GM04503 (cell line): ENCODE results near the gene HP.
"Not testable (repeated sequence)": the region's sequence is repeated elsewhere in the genome, so short reads cannot be mapped to it uniquely, and the experiment has no call there.

Experiments used
- DNase-seq: peaks from one replicate; pipeline ENCODE4 v3.0.0-alpha.2; 2012; ENCODE audit warnings: low read depth

HP gene

DNA sequence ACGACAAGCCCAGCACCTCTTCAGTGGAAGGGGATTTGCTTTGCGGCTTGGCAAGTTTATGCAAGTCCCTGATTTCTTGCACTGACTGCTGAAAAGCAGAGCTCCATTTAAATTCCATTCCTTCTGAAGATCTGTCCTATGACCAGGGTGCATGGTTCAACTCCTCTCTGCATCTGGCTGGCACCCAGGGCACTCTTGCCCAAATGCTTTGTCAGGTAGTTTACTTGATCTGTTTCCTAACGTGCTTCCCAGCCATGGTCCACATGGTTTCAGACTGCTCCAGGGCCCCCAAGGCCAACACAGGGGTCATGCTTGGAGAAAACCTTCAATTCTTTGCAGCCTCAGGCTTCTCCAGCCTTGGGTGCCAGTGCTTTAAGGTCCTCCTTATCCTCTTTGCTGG, 11.2 kb upstream of the HP start:
- DNase-seq = no peak

- DNase-seq = no peak
Measured at GRCh38 chr16:72043539-72043938, 10.8 kb upstream of the HP start.

GRCh38 chr16:72044296-72044695, 10.0 kb upstream of the HP start:
- DNase-seq = no peak

GRCh38 chr16:72044825-72045359, 9.4 kb upstream of the HP start:
- no peak for DNase-seq

DNA sequence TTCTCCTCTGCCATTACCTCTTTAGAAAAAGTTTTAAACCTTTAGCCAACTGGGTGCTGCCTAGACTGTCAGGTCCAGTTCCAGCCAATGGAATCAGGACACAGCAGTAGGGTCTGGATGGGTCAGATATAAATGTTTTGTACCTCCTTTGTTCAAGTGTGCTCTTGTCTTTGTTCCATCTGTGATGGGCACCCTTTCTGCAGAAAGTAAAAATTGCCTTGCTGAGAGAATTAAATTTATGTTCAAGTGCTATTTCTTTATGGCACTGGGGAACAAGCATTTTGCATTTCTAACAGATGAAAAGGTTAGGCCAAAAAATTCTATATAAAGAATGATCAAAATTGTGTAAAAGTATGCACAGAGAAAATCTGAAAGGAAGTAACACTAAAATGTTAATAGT, 5.2 kb upstream of the HP start:
- no peak for DNase-seq

GRCh38 chr16:72050769-72051464, 3.4 kb upstream of the HP start:
- peak; percentile 19 for DNase-seq

- no peak for DNase-seq
Measured at GRCh38 chr16:72051818-72052217, 2.5 kb upstream of the HP start.

DNA sequence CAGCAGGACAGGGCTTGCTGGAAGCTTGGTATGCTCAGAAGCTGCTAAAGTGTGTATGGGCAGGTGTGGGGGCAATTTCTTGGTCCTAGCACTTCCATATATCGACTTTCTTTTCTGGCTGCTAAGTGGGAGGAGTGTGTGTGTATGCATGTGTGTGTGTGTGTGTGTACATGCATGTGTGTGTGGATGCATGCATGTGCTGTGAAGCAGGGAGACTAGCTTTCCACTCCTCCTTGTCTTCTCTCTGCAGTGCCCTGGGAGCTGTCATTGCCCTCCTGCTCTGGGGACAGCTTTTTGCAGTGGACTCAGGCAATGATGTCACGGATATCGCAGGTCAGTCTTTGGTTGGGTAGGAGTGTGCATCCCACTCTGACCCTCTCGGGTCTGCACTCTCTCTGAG, 1.6 kb downstream of the HP start:
- no peak for DNase-seq

- not testable (repeated sequence) for DNase-seq
Measured at GRCh38 chr16:72057313-72057712, 3.0 kb downstream of the HP start.

DNA sequence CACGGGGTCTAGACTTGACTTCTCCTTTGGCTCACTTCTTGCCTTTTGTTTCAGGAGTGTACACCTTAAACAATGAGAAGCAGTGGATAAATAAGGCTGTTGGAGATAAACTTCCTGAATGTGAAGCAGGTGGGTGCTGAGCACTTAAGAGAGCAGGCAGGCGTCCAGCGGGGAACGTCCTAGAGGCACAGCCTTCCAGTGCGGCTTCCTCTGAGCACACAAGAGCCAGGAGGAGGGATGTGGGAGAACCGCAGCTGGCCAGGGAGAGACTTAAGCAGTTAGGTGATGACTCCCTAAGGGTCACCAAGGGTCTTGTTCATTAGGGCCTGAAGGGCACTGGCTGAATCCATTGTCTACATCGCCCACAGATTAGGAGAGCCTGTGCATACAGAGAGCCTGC, 4.8 kb downstream of the HP start:
- not testable (repeated sequence) for DNase-seq

GRCh38 chr16:72060405-72060804, 6.1 kb downstream of the HP start:
- no peak for DNase-seq

DNA sequence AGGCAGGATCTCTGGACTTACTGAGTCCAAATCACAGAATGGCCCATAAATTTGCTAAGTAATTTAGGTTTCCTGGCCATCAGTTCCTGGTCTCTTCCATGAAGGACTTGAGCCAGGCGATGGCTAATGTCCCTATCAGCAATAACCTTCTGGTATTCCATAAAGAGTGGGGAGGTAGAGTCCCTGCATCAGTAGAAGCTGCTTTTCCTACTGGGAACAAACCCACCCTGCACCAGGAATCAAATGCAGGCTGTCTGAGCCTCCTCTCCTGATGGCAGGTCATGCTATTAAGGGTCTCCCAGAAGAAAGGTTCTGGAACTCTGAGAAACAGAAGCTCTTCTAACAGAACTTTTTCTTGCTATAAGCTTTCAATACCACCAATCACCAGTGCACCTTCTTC, 7.3 kb downstream of the HP start:
- no peak for DNase-seq

DNA sequence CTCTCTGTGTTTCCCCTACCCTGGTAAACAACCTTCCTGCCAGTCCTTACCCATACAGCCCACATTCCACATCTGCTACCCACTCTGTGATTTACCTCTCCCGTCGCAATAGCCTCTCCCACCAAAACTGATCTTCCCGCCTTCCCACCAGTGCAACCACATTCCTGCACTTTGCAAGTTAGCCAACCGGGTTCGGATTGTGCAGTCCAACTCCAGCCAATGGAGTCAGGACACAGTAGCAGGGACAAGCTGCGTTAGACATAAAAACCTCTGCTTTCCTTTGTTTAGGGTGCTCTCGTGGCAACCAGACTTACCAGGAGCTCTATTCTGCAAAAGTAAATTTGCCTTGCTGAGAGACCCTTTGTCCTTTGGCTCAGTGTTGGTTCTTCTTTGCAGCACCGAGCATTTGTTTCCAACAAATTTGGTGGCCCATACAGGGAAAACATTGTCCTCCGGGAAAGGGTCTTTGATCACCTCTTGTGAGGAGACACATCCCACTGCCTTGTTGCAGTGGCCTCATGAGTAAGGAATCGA, 10.1 kb downstream of the HP start:
- no peak for DNase-seq

DNA sequence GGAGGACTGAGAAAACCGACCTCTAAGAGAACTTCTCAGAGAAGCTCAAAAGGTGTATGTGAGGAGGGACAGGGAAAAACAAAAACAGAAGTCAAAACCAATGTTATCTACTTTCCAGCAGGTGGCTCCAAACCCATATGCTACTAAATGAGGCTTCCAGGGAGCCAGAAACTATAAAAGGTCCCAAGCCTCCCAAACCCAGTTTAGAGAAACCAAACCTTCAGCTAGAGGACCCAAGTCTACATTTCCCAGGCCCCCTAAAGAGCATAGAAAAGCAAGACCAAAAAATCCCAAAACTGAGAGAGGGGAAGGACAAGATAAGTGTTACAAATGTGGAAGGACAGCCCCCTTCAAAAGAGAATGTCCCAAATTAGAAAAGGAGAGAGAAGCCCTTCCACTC, 12.4 kb downstream of the HP start:
- peak; percentile 1 for DNase-seq

DNA sequence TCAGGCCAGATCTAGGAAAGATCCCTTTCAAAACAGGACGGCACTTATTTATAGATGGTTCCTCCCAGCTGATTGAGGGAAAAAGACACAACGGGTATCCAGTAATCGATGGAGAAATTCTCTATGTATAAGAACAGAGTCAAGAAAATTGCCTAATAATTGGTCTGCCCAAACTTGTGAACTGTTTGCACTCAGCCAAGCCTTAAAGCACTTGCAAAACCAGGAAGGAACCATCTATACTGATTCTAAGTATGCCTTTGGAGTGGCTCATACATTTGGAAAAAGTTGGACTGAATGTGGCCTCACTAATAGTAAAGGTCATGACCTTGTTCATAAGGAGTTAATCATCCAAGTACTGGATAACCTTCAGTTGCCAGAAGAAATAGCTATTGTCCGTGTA, 14.6 kb downstream of the HP start:
- no peak for DNase-seq

DNA sequence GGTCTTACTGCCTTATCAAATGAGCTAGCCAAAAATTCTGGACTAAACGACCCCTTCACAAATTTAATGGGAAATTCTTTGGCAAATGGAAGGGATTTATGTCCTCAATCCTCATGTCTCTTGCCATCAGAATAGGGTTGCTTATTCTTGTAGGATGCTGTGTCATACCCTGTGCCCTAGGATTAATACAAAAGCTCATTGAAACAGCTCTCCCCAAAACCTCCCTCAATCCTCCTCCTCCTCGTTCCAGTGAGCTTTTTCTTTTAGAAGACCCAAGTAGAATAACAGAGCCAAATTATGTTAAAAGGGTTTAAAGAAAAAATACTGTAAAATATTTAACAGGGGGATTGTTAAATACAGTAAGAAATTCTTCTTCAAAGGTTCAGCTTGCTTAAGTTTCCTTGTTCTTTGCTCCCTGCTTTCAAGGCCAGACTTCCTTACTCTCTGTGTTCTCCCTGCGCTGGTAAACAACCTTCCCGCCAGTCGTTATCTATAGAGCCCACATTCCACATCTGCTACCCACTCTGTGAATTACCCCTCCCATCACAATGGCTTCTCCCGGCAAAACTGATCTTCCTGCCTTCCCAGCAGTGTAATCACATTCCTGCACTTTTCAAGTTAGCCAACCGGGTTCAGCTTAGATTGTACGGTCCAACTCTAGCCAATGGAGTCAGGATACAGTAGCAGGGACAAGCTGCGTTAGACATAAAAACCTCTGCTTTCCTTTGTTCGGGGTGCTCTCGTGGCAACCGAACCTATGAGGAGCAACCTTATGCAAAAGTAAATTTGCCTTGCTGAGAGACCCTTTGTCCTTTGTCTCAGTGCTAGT, 18.4 kb downstream of the HP start:
- DNase-seq = no peak

GRCh38 chr16:72073560-72074230, 19.4 kb downstream of the HP start:
- DNase-seq = no peak

DNA sequence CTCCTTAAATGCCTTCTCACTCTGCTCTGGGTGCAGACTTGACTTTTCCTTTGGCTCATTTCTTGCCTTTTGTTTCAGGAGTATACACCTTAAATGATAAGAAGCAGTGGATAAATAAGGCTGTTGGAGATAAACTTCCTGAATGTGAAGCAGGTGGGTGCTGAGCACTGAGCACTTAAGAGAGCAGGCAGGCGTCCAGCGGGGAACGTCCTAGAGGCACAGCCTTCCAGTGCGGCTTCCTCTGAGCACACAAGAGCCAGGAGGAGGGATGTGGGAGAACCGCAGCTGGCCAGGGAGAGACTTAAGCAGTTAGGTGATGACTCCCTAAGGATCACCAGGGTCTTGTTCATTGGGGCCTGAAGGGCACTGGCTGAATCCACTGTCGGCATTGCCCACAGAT, 20.8 kb downstream of the HP start:
- not testable (repeated sequence) for DNase-seq

DNA sequence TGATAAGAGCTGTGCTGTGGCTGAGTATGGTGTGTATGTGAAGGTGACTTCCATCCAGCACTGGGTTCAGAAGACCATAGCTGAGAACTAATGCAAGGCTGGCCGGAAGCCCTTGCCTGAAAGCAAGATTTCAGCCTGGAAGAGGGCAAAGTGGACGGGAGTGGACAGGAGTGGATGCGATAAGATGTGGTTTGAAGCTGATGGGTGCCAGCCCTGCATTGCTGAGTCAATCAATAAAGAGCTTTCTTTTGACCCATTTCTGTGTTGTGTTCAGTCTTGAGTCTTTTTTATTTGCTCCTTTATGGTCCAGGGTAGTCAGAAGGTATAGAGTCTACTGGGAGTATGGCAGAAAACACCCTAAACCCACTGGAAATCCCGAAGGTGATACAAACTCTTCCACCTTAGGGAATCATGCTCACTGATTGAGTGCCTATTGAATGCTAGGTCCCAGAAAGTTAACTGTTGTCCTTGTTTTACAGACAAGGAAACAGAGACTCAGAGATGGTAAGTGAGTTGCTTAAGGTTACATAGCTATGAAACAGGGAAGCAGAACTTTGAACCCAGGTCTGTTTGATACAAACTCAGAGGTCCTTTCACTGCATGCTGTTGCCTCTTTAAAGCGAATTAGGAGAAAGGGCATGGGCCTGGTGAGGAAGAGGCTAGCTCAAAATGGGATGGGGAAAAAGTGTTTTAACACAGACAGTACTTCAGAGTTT, 22.8 kb downstream of the HP start:
- DNase-seq = not testable (repeated sequence)

- no peak for DNase-seq
Measured at GRCh38 chr16:72083778-72084404, 29.6 kb downstream of the HP start.

- DNase-seq = no peak
Measured at GRCh38 chr16:72084445-72084844, 30.1 kb downstream of the HP start.
